ENCODE data around the gene SPOCK1. TPM values are rescaled to one million over a fixed set of nuclear protein-coding genes. Genes with fewer than 3 reads are reported as not detected.

SPOCK1 gene
- total and polyA plus RNA-seq, 2 of the 4 experiments (the other 2 are of a cell fraction): 5.0 to 20.3 TPM

GRCh38 chr5:137023371-137023770, 475.8 kb downstream of the SPOCK1 start:
- WGBS, 2 experiments (ENCODE audit: extremely low coverage in 2 of 2, insufficient read length in 1 of 2): 46% methylated on average over 5 of the region's 5 CpGs; no CpG with 5 or more reads in 1 of the 2 experiments
- TF ChIP-seq CHD1 (IDR thresholded peaks at IDR 0.05; ENCODE audit: low read depth, low read length) (no peak), RCOR1 (IDR thresholded peaks at IDR 0.05; ENCODE audit: insufficient replicate concordance, low read length) (no peak), MAFK (IDR thresholded peaks at IDR 0.05; ENCODE audit: low read depth, low read length) (no peak), BHLHE40 (IDR thresholded peaks at IDR 0.05; ENCODE audit: low read depth, low read length) (no peak), MXI1 (IDR thresholded peaks at IDR 0.05; ENCODE audit: borderline replicate concordance, low read depth, low read length) (no peak), RFX5 (IDR thresholded peaks at IDR 0.05; ENCODE audit: low read depth, low read length) (no peak), MAZ (IDR thresholded peaks at IDR 0.05; ENCODE audit: borderline replicate concordance, low read depth, low read length) (no peak), FOS (IDR thresholded peaks at IDR 0.05; ENCODE audit: low read depth, low read length) (no peak), CEBPB (IDR thresholded peaks at IDR 0.05; ENCODE audit: low read depth, low read length) (no peak), SMC3 (IDR thresholded peaks at IDR 0.05; ENCODE audit: low read depth, low read length) (no peak), USF2 (IDR thresholded peaks at IDR 0.05; ENCODE audit: low read depth, low read length) (no peak), ELK1 (IDR thresholded peaks at IDR 0.05; ENCODE audit: borderline replicate concordance, low read depth, low read length) (no peak)
- H3K9me1 ChIP-seq (ENCODE audit: insufficient read depth, low read length): no peaks in the 10 kb centered on the region
- H3K36me3 ChIP-seq (ENCODE audit: control insufficient read depth, insufficient read depth, low read length): no peaks in the 10 kb centered on the region
- H4K5ac ChIP-seq (ENCODE audit: low read depth, low read length): no peak overlapping the region
- no peak overlapping the region for H4K91ac ChIP-seq (ENCODE audit: insufficient read depth, low read depth, low read length)
- no TSS peak for BruUV-seq (replicated peaks)
- no peak overlapping the region for H2AK5ac ChIP-seq (ENCODE audit: low read depth, low read length)
- in situ Hi-C loops (cut with MboI; ENCODE audit: low sequenced_read_pairs) (no loop called here), dilution Hi-C loops (cut with HindIII; ENCODE audit: low sequenced_read_pairs, unreplicated experiment) (no loop called here), intact Hi-C loops (cut with micrococcal nuclease) (no loop called here)
- H4K20me1 ChIP-seq (ENCODE audit: insufficient read depth, low read length): no peaks in the 10 kb centered on the region
- ChIA-PET CTCF (no interaction called here), POLR2A (ENCODE audit: unreplicated experiment) (no interaction called here)
- no peak overlapping the region for H3K23ac ChIP-seq (ENCODE audit: low read depth, low read length)
- H2BK5ac ChIP-seq (ENCODE audit: low read depth, low read length, poor library complexity, severe bottlenecking): no peak overlapping the region
- ATAC-seq (ENCODE audit: low read depth): no peak
- no peak overlapping the region for H3K4me3 ChIP-seq (ENCODE audit: insufficient read depth, low read depth, low read length)
- no peak overlapping the region for H4K8ac ChIP-seq (ENCODE audit: low read depth in 2 of 2, low read length in 2 of 2)
- no peak overlapping the region for H2AFZ ChIP-seq (replicated peaks; ENCODE audit: low read length, poor library complexity)
- H3K4me1 ChIP-seq (ENCODE audit: control insufficient read depth, insufficient read depth, low read length): no peaks in the 10 kb centered on the region
- H3K14ac ChIP-seq (replicated peaks; ENCODE audit: low read depth, low read length): no peak overlapping the region
- H2AK9ac ChIP-seq (replicated peaks; ENCODE audit: low read depth, low read length, poor library complexity): no peak overlapping the region
- no peak overlapping the region for H3K4me2 ChIP-seq (ENCODE audit: low read depth, low read length)
- H2BK120ac ChIP-seq (ENCODE audit: low read depth, low read length): no peak overlapping the region
- H3K4ac ChIP-seq (ENCODE audit: low read depth, low read length): no peak overlapping the region
- no peaks in the 10 kb centered on the region for H3K79me1 ChIP-seq (ENCODE audit: low read depth in 1 of 2, low read length in 2 of 2)
- no peak overlapping the region for H3K27ac ChIP-seq (ENCODE audit: insufficient read depth, low read length)
- H3K9me3 ChIP-seq (ENCODE audit: control insufficient read depth, insufficient read depth, low read length): no peaks in the 10 kb centered on the region
- no peaks in the 10 kb centered on the region for H3K27me3 ChIP-seq (ENCODE audit: control insufficient read depth, insufficient read depth, low read length)
- H2BK20ac ChIP-seq (ENCODE audit: low read depth, low read length): no peak overlapping the region
- no peak overlapping the region for H2BK15ac ChIP-seq (ENCODE audit: low read depth, low read length)
- H3K9ac ChIP-seq (ENCODE audit: low read depth, low read length): no peak overlapping the region
- DNase-seq: no peak
- no peak overlapping the region for H3K56ac ChIP-seq (ENCODE audit: extremely low read depth, insufficient read depth, low read length)
- H3K18ac ChIP-seq (ENCODE audit: low read depth, low read length): no peak overlapping the region

Data from IMR-90 (cell line).